TTC549 (cell line): ENCODE results near the gene TSC22D4.

Source experiments
- FAIRE-seq: peaks from 2 replicates; lab custom pipeline; 2012; peaks lifted over from hg19 to GRCh38; lab: Jason Lieb, UNC

Gene TSC22D4

DNA sequence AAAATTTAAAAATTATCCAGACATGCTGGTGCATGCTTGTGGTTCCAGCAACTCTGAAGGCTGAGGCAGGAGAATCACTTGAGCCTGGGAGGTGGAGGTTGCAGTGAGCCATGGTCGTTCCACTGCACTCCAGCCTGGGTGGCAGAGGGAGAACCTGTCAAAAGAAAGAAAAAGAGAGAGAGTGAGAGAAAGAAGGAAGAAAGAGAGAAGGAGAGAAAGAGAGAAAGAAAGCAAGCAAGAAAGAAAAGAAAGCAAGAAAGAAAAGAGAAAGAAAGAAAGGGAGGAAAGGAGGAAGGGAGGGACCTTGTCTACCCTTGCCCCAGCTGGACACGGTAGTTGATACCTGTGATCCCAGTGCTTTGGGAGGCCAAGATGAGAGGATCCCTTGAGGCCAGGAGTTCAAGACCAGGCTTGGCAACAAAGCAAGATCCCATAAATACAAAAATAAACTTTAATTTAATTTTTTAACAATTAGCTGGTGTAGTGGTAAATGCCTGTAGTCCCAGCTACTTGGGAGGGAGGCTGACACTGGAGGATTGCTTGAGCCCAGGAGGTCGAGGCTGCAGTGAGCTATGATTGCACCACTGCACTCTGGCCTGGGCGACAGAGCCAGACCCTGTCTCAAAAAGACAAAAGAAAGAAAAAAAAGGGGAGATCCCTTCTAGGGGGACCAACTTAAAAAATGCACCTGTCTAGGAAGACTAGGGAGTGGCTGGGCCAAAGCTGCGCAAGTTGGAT is 13.9 kb upstream of the TSC22D4 start:
- no peak for FAIRE-seq

GRCh38 chr7:100491192-100491578 is 12.2 kb upstream of the TSC22D4 start:
- no peak for FAIRE-seq

DNA sequence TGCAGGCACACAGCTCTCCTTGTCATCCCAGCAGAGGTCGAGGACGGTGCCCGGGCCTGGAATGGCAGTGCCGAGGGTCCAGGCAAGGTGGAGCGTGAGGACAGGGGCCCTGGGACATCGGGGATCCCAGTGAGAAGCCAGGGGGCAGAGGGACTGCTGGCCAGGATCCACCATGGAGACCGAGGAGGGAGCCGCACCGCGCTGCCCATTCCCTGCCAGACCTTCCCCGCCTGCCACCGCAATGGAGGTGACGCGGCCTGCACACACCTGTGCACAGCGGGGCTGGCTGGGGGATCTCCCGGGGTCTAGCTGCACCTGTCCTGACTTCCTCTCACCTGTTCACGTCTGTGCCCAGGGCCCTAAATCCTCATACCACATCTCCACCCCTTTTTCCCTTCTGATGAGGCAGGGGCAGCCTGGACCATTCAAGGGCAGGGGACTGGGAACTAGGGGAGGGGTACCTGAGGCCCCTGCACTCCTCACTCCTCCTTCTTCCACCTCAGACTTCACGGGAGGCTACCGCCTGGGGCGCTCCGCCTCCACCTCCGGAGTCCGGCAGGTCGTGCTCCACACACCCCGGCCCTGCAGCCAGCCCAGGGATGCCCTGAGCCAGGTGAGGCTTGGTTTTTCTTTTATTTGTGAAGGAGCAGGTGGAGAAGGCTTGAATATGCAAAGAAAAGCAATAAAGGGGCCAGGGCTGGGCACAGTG is 11.6 kb upstream of the TSC22D4 start:
- no peak for FAIRE-seq

- no peak for FAIRE-seq
Measured at GRCh38 chr7:100489824-100490223, 10.8 kb upstream of the TSC22D4 start.

GRCh38 chr7:100489121-100489520 is 10.1 kb upstream of the TSC22D4 start:
- FAIRE-seq: no peak

GRCh38 chr7:100488333-100489095 is 9.5 kb upstream of the TSC22D4 start:
- no peak for FAIRE-seq

DNA sequence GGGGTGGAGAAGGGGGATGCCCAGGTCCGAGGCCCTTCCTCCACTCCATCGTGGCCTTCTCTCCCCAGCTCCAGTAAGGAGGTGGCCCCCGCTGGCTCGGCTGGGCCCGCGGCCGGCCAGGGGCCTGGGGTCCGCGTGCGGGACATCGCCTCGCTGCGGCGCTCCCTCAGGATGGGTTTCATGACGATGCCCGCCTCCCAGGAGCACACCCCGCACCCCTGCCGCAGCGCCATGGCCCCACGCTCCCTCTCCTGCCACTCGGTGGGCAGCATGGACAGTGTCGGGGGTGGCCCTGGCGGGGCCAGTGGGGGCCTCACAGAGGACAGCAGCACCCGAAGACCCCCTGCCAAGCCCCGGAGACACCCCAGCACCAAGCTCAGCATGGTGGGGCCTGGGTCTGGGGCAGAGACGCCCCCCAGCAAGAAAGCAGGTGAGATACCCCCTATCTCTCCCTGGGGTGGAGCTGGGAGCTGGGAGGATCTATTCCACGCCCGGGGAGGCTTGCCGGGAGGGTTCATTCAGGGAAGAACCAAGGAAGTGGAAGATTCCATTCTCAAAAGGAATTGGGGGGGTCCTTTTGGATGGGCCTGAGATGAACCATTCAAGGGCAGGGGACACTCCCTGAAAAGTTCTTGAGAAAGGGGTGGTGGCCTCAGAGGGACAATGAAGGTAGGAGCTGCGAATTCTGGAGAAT is 7.9 kb upstream of the TSC22D4 start:
- FAIRE-seq: no peak

- FAIRE-seq: no peak
Measured at GRCh38 chr7:100486111-100486636, 7.2 kb upstream of the TSC22D4 start.

DNA sequence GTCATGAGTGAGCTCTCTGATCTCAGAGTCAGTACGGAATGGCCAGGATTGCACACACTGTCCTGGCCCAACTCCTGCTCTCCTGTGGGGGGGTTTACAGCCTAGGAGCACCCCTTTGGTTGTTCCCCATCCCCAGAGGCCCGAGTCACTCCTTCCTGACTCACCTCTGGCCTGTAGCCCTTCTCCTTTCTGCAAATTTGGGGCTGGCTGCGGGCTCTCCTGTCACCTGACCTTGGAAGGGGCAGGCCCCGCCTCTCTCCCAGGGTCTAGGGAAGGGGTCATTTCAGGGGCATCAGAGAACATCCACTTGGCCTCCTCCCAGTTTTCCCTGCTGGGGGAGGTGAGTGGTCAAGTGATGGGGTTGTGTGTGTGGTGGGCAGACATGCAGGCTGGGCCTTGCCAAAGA is 6.5 kb upstream of the TSC22D4 start:
- FAIRE-seq: no peak

DNA sequence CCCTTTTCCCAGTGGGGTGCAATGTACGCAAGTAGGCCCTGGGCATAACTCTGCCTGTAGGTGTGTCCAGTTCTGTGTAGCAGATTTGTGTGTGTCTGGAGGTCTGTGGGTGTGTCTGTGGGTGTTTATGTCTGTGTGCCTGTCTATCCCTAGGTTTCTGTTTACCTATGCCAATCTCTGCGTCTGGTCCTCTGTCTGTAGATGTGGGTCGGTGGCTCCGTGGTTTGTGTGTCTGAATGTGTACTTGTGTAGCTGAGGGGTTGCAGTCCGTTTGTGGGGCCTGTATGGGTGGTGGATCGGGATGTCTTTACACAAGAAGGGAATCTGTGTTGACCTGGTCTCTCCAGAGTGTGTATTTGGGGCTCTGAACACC is 5.6 kb upstream of the TSC22D4 start:
- FAIRE-seq: no peak

- FAIRE-seq: no peak
Measured at GRCh38 chr7:100483722-100484672, 5.0 kb upstream of the TSC22D4 start, which contains the start of gene NYAP1. NYAP1 (plus strand) TSS chr7:100483927; CDS start chr7:100485312, 1,385 bp downstream.

DNA sequence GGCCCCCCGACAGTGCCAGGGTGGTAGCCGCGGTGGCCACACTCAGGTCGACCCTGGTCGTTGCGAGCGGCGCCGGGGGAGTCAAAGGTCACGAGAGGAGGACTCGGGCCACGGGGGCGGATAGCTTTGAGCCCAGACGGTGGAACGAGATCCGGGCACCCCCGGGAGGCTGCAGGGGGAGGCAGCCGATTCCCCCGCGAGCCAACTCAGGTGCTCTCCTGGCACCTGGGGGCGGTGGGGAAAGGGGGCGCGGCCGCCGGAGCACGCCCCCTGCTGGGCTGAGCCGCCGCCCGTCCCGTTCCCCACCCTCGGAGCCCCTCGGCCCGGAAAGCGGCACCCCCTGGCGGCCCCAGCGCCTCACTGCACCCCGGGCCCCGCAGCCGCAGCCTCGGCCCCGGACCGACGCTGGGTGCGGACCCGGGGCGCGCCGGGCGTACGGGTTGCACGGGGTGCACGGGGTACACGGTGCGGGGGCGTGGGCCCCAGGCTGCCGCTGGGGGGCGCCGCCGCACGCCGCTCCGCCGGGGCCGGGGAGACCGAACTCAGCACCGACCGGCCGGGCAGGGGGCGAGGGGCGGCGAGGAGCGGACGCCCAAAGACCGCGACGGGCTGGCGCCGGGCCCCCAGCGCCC is 4.2 kb upstream of the TSC22D4 start:
- no peak for FAIRE-seq

DNA sequence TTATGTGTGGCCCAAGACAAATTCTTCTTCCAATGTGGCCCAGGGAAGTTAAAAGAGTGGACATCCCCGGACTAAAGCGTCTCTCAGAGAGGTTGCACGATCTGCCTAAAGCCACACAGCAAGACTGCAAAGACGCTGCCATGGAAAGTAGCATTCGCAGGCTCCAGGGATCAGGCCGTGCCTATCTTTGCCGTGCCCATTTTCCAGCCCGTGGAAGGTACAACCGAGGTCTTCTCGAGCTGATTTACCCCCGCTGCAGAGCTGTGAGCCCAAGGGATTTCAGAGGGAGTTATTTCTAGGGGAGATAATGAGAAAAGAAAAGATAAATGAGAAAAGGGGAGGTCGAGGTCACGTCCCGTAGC is 3.7 kb upstream of the TSC22D4 start:
- no peak for FAIRE-seq

GRCh38 chr7:100481466-100481865 is 2.5 kb upstream of the TSC22D4 start:
- FAIRE-seq: no peak

DNA sequence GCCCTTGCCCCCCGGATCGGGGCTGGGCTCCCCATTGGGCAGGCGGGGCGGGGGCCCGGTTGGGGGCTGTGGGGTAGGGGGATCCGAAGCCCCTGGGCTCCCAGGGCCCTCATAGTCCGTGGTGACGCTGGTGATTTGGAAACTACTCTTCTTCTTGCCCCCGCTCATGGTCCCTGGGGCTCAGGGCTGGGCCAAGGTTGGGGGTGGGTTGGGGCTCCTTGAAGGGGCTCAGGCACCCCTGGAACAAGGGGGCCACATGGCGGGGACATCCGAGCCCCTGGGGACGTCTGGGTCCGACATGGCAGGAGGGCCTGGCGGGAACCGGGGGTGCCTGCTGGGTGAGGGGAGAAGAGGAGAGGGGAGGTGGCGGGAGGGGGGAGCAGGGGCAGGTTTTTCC is 1.1 kb downstream of the TSC22D4 start:
- FAIRE-seq: no peak

- no peak for FAIRE-seq
Measured at GRCh38 chr7:100476903-100477870, 1.8 kb downstream of the TSC22D4 start.

GRCh38 chr7:100476101-100476780 is 2.8 kb downstream of the TSC22D4 start:
- FAIRE-seq: no peak

- FAIRE-seq: no peak
Measured at GRCh38 chr7:100475549-100475948, 3.5 kb downstream of the TSC22D4 start.
